Measurements from ENCODE around the gene PGM2L1. TPM values are rescaled to one million over a fixed set of nuclear protein-coding genes. Genes with fewer than 3 reads are reported as not detected.

The PGM2L1 gene
- total and polyA plus RNA-seq, 2 of the 4 experiments (the other 2 are of a cell fraction) = 0.72 to 1.8 TPM

DNA sequence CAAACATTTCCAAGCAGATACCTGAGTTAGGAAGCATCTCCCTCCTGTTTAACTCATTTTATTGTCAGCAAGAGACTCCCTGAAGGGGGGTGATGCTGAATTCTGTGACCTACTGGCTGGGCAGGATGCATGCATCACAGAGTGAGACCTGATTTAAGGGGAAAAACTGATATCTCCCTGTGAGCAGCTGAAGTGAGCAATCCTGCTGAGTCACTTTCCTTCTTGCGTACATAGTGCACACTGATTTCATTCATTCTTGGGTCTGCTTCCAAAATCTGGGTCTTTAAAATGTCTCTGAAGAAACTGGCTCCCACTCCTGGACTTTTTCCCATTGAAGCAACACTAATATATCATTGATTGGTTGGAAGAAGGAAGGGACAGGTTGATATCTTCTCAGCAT lies 110.1 kb downstream of the PGM2L1 start:
- no peak for TF ChIP-seq RCOR1 (IDR thresholded peaks at IDR 0.05; ENCODE audit: insufficient replicate concordance, low read length)
- peak; percentile 33 for TF ChIP-seq RAD21 (IDR thresholded peaks at IDR 0.05; ENCODE audit: low read length)
- no peak for TF ChIP-seq MXI1 (IDR thresholded peaks at IDR 0.05; ENCODE audit: borderline replicate concordance, low read depth, low read length)
- TF ChIP-seq MAFK (IDR thresholded peaks at IDR 0.05; ENCODE audit: low read depth, low read length) = peak; percentile 79
- TF ChIP-seq NFE2L2 (IDR thresholded peaks at IDR 0.05; ENCODE audit: low read depth, low read length) = peak; percentile 98
- TF ChIP-seq CEBPB (IDR thresholded peaks at IDR 0.05; ENCODE audit: low read depth, low read length) = peak; percentile 95
- TF ChIP-seq, protein P1, sequence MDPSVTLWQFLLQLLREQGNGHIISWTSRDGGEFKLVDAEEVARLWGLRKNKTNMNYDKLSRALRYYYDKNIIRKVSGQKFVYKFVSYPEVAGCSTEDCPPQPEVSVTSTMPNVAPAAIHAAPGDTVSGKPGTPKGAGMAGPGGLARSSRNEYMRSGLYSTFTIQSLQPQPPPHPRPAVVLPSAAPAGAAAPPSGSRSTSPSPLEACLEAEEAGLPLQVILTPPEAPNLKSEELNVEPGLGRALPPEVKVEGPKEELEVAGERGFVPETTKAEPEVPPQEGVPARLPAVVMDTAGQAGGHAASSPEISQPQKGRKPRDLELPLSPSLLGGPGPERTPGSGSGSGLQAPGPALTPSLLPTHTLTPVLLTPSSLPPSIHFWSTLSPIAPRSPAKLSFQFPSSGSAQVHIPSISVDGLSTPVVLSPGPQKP (IDR thresholded peaks at IDR 0.05; ENCODE audit: borderline replicate concordance, low read depth, low read length) = no peak
- no peak for TF ChIP-seq RFX5 (IDR thresholded peaks at IDR 0.05; ENCODE audit: low read depth, low read length)
- no peak for TF ChIP-seq BHLHE40 (IDR thresholded peaks at IDR 0.05; ENCODE audit: low read depth, low read length)
- peak; percentile 50 for TF ChIP-seq POLR2A (IDR thresholded peaks at IDR 0.05; ENCODE audit: low read depth, low read length)
- TF ChIP-seq, protein P2, sequence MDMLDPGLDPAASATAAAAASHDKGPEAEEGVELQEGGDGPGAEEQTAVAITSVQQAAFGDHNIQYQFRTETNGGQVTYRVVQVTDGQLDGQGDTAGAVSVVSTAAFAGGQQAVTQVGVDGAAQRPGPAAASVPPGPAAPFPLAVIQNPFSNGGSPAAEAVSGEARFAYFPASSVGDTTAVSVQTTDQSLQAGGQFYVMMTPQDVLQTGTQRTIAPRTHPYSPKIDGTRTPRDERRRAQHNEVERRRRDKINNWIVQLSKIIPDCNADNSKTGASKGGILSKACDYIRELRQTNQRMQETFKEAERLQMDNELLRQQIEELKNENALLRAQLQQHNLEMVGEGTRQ (IDR thresholded peaks at IDR 0.05; ENCODE audit: low read depth, low read length) = no peak
- peak; percentile 96 for TF ChIP-seq FOS (IDR thresholded peaks at IDR 0.05; ENCODE audit: low read depth, low read length)
- TF ChIP-seq, protein P3, sequence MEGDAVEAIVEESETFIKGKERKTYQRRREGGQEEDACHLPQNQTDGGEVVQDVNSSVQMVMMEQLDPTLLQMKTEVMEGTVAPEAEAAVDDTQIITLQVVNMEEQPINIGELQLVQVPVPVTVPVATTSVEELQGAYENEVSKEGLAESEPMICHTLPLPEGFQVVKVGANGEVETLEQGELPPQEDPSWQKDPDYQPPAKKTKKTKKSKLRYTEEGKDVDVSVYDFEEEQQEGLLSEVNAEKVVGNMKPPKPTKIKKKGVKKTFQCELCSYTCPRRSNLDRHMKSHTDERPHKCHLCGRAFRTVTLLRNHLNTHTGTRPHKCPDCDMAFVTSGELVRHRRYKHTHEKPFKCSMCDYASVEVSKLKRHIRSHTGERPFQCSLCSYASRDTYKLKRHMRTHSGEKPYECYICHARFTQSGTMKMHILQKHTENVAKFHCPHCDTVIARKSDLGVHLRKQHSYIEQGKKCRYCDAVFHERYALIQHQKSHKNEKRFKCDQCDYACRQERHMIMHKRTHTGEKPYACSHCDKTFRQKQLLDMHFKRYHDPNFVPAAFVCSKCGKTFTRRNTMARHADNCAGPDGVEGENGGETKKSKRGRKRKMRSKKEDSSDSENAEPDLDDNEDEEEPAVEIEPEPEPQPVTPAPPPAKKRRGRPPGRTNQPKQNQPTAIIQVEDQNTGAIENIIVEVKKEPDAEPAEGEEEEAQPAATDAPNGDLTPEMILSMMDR (conservative IDR thresholded peaks at IDR 0.05; ENCODE audit: low read depth, low read length) = no peak
- peak; percentile 50; the same call in 1 of the 2 replicates for TF ChIP-seq CHD1 (IDR thresholded peaks at IDR 0.05; ENCODE audit: low read depth, low read length)
- no peak for TF ChIP-seq SMC3 (IDR thresholded peaks at IDR 0.05; ENCODE audit: low read depth, low read length)
- TF ChIP-seq MAZ (IDR thresholded peaks at IDR 0.05; ENCODE audit: borderline replicate concordance, low read depth, low read length) = no peak; the same call in 1 of the 2 replicates
- H3K18ac ChIP-seq (ENCODE audit: low read depth, low read length) = peak overlapping the region; percentile 38
- peak; percentile 99 for DNase-seq
- peak overlapping the region; percentile 92 for H2BK20ac ChIP-seq (ENCODE audit: low read depth, low read length)
- ATAC-seq (ENCODE audit: low read depth) = peak; percentile 99
- H3K9ac ChIP-seq (ENCODE audit: low read depth, low read length) = no peak overlapping the region
- H3K27me3 ChIP-seq (ENCODE audit: control insufficient read depth, insufficient read depth, low read length) = no peaks in the 10 kb centered on the region
- H2AFZ ChIP-seq (replicated peaks; ENCODE audit: low read length, poor library complexity) = no peak overlapping the region
- no peak overlapping the region for H3K4me3 ChIP-seq (ENCODE audit: insufficient read depth, low read depth, low read length)
- intact Hi-C loops (cut with micrococcal nuclease) (no loop called here), in situ Hi-C loops (cut with MboI; ENCODE audit: low sequenced_read_pairs) (no loop called here), dilution Hi-C loops (cut with HindIII; ENCODE audit: low sequenced_read_pairs, unreplicated experiment) (no loop called here)
- POLR2A ChIA-PET (ENCODE audit: unreplicated experiment) = no interaction called here
- peak overlapping the region; percentile 51; the same call in 1 of the 2 replicates for H4K91ac ChIP-seq (ENCODE audit: insufficient read depth, low read depth, low read length)
- H3K79me1 ChIP-seq (ENCODE audit: low read depth in 1 of 2, low read length in 2 of 2) = no peaks in the 10 kb centered on the region
- peak overlapping the region; percentile 65; the same call in 1 of the 2 replicates for H3K14ac ChIP-seq (replicated peaks; ENCODE audit: low read depth, low read length)
- H4K5ac ChIP-seq (ENCODE audit: low read depth, low read length) = peak overlapping the region; percentile 10; the same call in 1 of the 2 replicates
- H3K9me3 ChIP-seq (ENCODE audit: control insufficient read depth, insufficient read depth, low read length) = no peaks in the 10 kb centered on the region
- peaks cover 16% of the 10 kb centered on the region for H3K4me1 ChIP-seq (ENCODE audit: control insufficient read depth, insufficient read depth, low read length)
- H3K9me1 ChIP-seq (ENCODE audit: insufficient read depth, low read length) = peaks cover 13% of the 10 kb centered on the region
- peak overlapping the region; percentile 18; the same call in 1 of the 2 replicates for H3K4me2 ChIP-seq (ENCODE audit: low read depth, low read length)
- no TSS peak for BruUV-seq (replicated peaks)
- H3K27ac ChIP-seq (ENCODE audit: insufficient read depth, low read length) = peak overlapping the region; percentile 77; the same call in 1 of the 2 replicates
- H3K23ac ChIP-seq (ENCODE audit: low read depth, low read length) = no peak overlapping the region
- H2BK120ac ChIP-seq (ENCODE audit: low read depth, low read length) = peak overlapping the region; percentile 88
- H4K20me1 ChIP-seq (ENCODE audit: insufficient read depth, low read length) = no peaks in the 10 kb centered on the region
- peak overlapping the region in 1 of 2 experiments; percentile 81; a peak in 2 of 4 replicates for H4K8ac ChIP-seq (ENCODE audit: low read depth in 2 of 2, low read length in 2 of 2)
- peak overlapping the region; percentile 74; the same call in 1 of the 2 replicates for H3K4ac ChIP-seq (ENCODE audit: low read depth, low read length)
- CTCF ChIA-PET = no interaction called here
- no peak overlapping the region for H2AK5ac ChIP-seq (ENCODE audit: low read depth, low read length)
- H2AK9ac ChIP-seq (replicated peaks; ENCODE audit: low read depth, low read length, poor library complexity) = no peak overlapping the region
- no peak overlapping the region for H2BK15ac ChIP-seq (ENCODE audit: low read depth, low read length)
- H3K56ac ChIP-seq (ENCODE audit: extremely low read depth, insufficient read depth, low read length) = peak overlapping the region; percentile 44; the same call in 1 of the 2 replicates
- H3K36me3 ChIP-seq (ENCODE audit: control insufficient read depth, insufficient read depth, low read length) = peaks cover 4% of the 10 kb centered on the region; the same call in 1 of the 2 replicates
- peak overlapping the region; percentile 97 for H2BK5ac ChIP-seq (ENCODE audit: low read depth, low read length, poor library complexity, severe bottlenecking)
- WGBS, 2 experiments (ENCODE audit: extremely low coverage in 2 of 2, insufficient read length in 1 of 2) = no CpG with 5 or more reads among the region's 1 CpG
